ENCODE results near the gene SSC4D. TPM values are rescaled to one million over a fixed set of nuclear protein-coding genes. Genes with fewer than 3 reads are reported as not detected.

SSC4D gene
- total and polyA plus RNA-seq, 9 of the 15 experiments (the other 6 are each of a cell fraction or from before 2014, with no cell fraction given) = 0.06 to 1.1 (median 0.85) TPM; not detected in 1

- TF ChIP-seq MXD1 (CRISPR knock-in tag; IDR thresholded peaks at IDR 0.05; ENCODE audit: borderline replicate concordance, poor library complexity, severe bottlenecking) = no peak
- peak; percentile 25 for TF ChIP-seq ZBTB40 (IDR thresholded peaks at IDR 0.05)
- no peak for TF ChIP-seq ZBTB40 (CRISPR knock-in tag; IDR thresholded peaks at IDR 0.05)
- no peak for TF ChIP-seq PTRF (tag; IDR thresholded peaks at IDR 0.05)
- TF ChIP-seq MED1 (CRISPR knock-in tag; IDR thresholded peaks at IDR 0.05; ENCODE audit: borderline replicate concordance) = no peak
- TF ChIP-seq GTF2E2 (tag; IDR thresholded peaks at IDR 0.05) = no peak; the same call in 1 of the 2 replicates
- 0 out of 2 replicates have a peak, but pooled peaks have one; percentile 56 for TF ChIP-seq E2F1 (CRISPR knock-in tag; IDR thresholded peaks at IDR 0.05)
- no peak; the same call in 1 of the 2 replicates for TF ChIP-seq RAD51 (IDR thresholded peaks at IDR 0.05; ENCODE audit: borderline replicate concordance, low read depth)
- no peak for TF ChIP-seq CBX1 (IDR thresholded peaks at IDR 0.05; ENCODE audit: low read depth)
- TF ChIP-seq UBTF (IDR thresholded peaks at IDR 0.05; ENCODE audit: borderline replicate concordance in 1 of 2, low read depth in 2 of 2, low read length in 2 of 2) = 0 out of 4 replicates have a peak, but pooled peaks of 1 of the 2 experiments have one; percentile 16
- TF ChIP-seq ZBED1 (IDR thresholded peaks at IDR 0.05) = no peak
- no peak for TF ChIP-seq ASH1L (IDR thresholded peaks at IDR 0.05; ENCODE audit: borderline replicate concordance, low read depth, partially characterized antibody)
- TF ChIP-seq ZNF121 (CRISPR knock-in tag; conservative IDR thresholded peaks at IDR 0.05) = no peak
Measured at GRCh38 chr7:76359111-76359977, 50.2 kb downstream of the SSC4D start (continued).

Measured in K562 (cell line).